H9 (cell line): Measurements from ENCODE around the gene C1QA. TPM values are rescaled to one million over a fixed set of nuclear protein-coding genes. Genes with fewer than 3 reads are reported as not detected.

ENCODE experiments used
- DNase-seq: peaks from one replicate; pipeline ENCODE4 v3.0.0-alpha.2; 2017
- H2AFZ ChIP-seq: one replicate; pipeline ENCODE4 v1.6.1; 2013; ENCODE audit warnings: mild to moderate bottlenecking, low read length, control low read depth, moderate library complexity
- H2AK5ac ChIP-seq: 2 replicates; pipeline ENCODE4 v1.6.1; 2013; ENCODE audit warnings: low read length, control low read depth, mixed read lengths; ENCODE audit not compliant: insufficient read length
- H2BK120ac ChIP-seq: one replicate; pipeline ENCODE4 v1.6.1; 2013; ENCODE audit warnings: low read depth, mild to moderate bottlenecking, low read length, control low read depth, inconsistent platforms; ENCODE audit not compliant: poor library complexity, severe bottlenecking
- H2BK12ac ChIP-seq: 2 replicates; pipeline ENCODE4 v1.6.1; 2013; ENCODE audit warnings: low read length, control low read depth, mixed read lengths, low read depth; ENCODE audit not compliant: insufficient read length
- H2BK15ac ChIP-seq: 2 replicates; pipeline ENCODE4 v1.6.1; 2013; ENCODE audit warnings: low read depth, low read length, control low read depth
- H2BK20ac ChIP-seq: one replicate; pipeline ENCODE4 v1.6.1; 2013; ENCODE audit warnings: low read depth, mild to moderate bottlenecking, low read length, control low read depth, inconsistent platforms; ENCODE audit not compliant: poor library complexity, severe bottlenecking
- H2BK5ac ChIP-seq: 2 replicates; pipeline ENCODE4 v1.6.1; 2013; ENCODE audit warnings: low read length, control low read depth, mixed read lengths; ENCODE audit not compliant: insufficient read length
- H3K14ac ChIP-seq: 2 replicates; pipeline ENCODE4 v1.6.1; 2013; ENCODE audit warnings: low read length, control low read depth; ENCODE audit not compliant: insufficient read depth
- H3K18ac ChIP-seq: 2 replicates; pipeline ENCODE4 v1.6.1; 2013; ENCODE audit warnings: low read depth, mild to moderate bottlenecking, mixed read lengths, low read length, control low read depth; ENCODE audit not compliant: insufficient read length
- H3K23ac ChIP-seq: 2 replicates; pipeline ENCODE4 v1.6.1; 2013; ENCODE audit warnings: low read length, control low read depth, mixed read lengths, low read depth; ENCODE audit not compliant: insufficient read length
- H3K23me2 ChIP-seq: 2 replicates; pipeline ENCODE4 v1.6.1; 2013; ENCODE audit warnings: low read depth, mild to moderate bottlenecking, mixed read lengths, low read length, control low read depth; ENCODE audit not compliant: insufficient read length, poor library complexity, severe bottlenecking
- H3K27ac ChIP-seq: 2 replicates; pipeline ENCODE4 v1.5.1; 2013; ENCODE audit warnings: low read length, control low read depth, mixed read lengths, low read depth; ENCODE audit not compliant: insufficient read length
- H3K27me3 ChIP-seq: 2 replicates; pipeline ENCODE4 v1.6.1; 2013; ENCODE audit warnings: low read length, control low read depth, inconsistent platforms; ENCODE audit not compliant: insufficient read depth
- H3K4ac ChIP-seq: 2 replicates; pipeline ENCODE4 v1.6.1; 2013; ENCODE audit warnings: low read depth, mild to moderate bottlenecking, control low read depth, inconsistent platforms, low read length, moderate library complexity
- H3K4me1 ChIP-seq: 2 replicates; pipeline ENCODE4 v1.6.1; 2013; ENCODE audit warnings: low read length, control low read depth, inconsistent platforms; ENCODE audit not compliant: insufficient read depth
- H3K4me2 ChIP-seq: 2 replicates; pipeline ENCODE4 v1.6.1; 2013; ENCODE audit warnings: low read length, control low read depth, mixed read lengths; ENCODE audit not compliant: insufficient read length, insufficient read depth
- H3K56ac ChIP-seq: 2 replicates; pipeline ENCODE4 v1.6.1; 2013; ENCODE audit warnings: low read depth, mild to moderate bottlenecking, mixed read lengths, low read length, control low read depth; ENCODE audit not compliant: insufficient read length
- H3K79me1 ChIP-seq: 2 replicates; pipeline ENCODE4 v1.6.1; 2013; ENCODE audit warnings: low read depth, mild to moderate bottlenecking, moderate library complexity, low read length, control low read depth, inconsistent platforms; ENCODE audit not compliant: insufficient read depth, poor library complexity, severe bottlenecking
- H3K79me2 ChIP-seq: 2 replicates; pipeline ENCODE4 v1.6.1; 2013; ENCODE audit warnings: low read length, control low read depth, inconsistent platforms; ENCODE audit not compliant: insufficient read depth
- H3K9ac ChIP-seq: 2 replicates; pipeline ENCODE4 v1.6.1; 2013; ENCODE audit warnings: low read length, control low read depth, mixed read lengths; ENCODE audit not compliant: insufficient read length; ENCODE audit errors: extremely low read depth
- H3K9me3 ChIP-seq: one replicate; pipeline ENCODE4 v1.6.1; 2013; ENCODE audit warnings: low read depth, low read length, inconsistent platforms; ENCODE audit not compliant: control insufficient read depth
- H3T11ph ChIP-seq: one replicate; pipeline ENCODE4 v1.6.1; 2013; ENCODE audit warnings: mild to moderate bottlenecking, low read length, control low read depth, inconsistent platforms
- H4K20me1 ChIP-seq: one replicate; pipeline ENCODE4 v1.6.1; 2013; ENCODE audit not compliant: control insufficient read depth, insufficient read length, insufficient read depth
- H4K5ac ChIP-seq: 2 replicates; pipeline ENCODE4 v1.6.1; 2013; ENCODE audit warnings: low read depth, mild to moderate bottlenecking, mixed read lengths, low read length, control low read depth; ENCODE audit not compliant: insufficient read length
- H4K8ac ChIP-seq: replicated peaks from 2 replicates; pipeline ENCODE4 v1.6.1; 2013; ENCODE audit warnings: low read length, control low read depth, mixed read lengths, low read depth; ENCODE audit not compliant: insufficient read length
- H4K91ac ChIP-seq: 2 replicates; pipeline ENCODE4 v1.6.1; 2013; ENCODE audit warnings: low read depth, mild to moderate bottlenecking, moderate library complexity, mixed read lengths, low read length, control low read depth; ENCODE audit not compliant: insufficient read length
- H3K27ac Mint-ChIP-seq, 3 experiments: 2 replicates in 2 of 3; 3 replicates in 1 of 3; pipeline ENCODE4 v1.8.0; 2020 to 2021; ENCODE audit warnings: mixed read lengths in 3 of 3, mild to moderate bottlenecking in 1 of 3, moderate library complexity in 1 of 3
- H3K27me3 Mint-ChIP-seq: 2 replicates; pipeline ENCODE4 v1.8.0; 2021; ENCODE audit warnings: low read depth, mild to moderate bottlenecking, moderate library complexity, mixed read lengths
- H3K36me3 Mint-ChIP-seq, 3 experiments: 2 replicates in 2 of 3; 3 replicates in 1 of 3; pipeline ENCODE4 v1.8.0; 2020 to 2021; ENCODE audit warnings: low read depth in 3 of 3, mixed read lengths in 3 of 3; ENCODE audit not compliant: insufficient read depth in 1 of 3
- H3K4me1 Mint-ChIP-seq, 2 experiments: 2 replicates each; pipeline ENCODE4 v1.8.0; 2020; ENCODE audit warnings: mixed read lengths in 2 of 2
- H3K4me3 Mint-ChIP-seq, 2 experiments: 2 replicates in 1 of 2; 3 replicates in 1 of 2; pipeline ENCODE4 v1.8.0; 2020 to 2021; ENCODE audit warnings: mild to moderate bottlenecking in 2 of 2, mixed read lengths in 2 of 2, moderate library complexity in 1 of 2
- H3K9me3 Mint-ChIP-seq, 2 experiments: 2 replicates in 1 of 2; 3 replicates in 1 of 2; pipeline ENCODE4 v1.8.0; 2020; ENCODE audit warnings: mild to moderate bottlenecking in 2 of 2, mixed read lengths in 2 of 2, moderate library complexity in 1 of 2
- WGBS: extraction: QIAGEN DNeasy Blood & Tissue Kit; methylation state at CpG from one replicate; pipeline ENCODE4 v1.1.7; 2013; ENCODE audit warnings: missing lambda C conversion rate, low lambda C conversion rate, mixed read lengths; ENCODE audit not compliant: insufficient read length; ENCODE audit errors: extremely low coverage; 5-methylcytosine and 5-hydroxymethylcytosine counted together
- total RNA-seq: library from RNA; stranded (reverse); gene quantifications from 2 replicates; pipeline ENCODE4 v1.2.1, GENCODE V29; 2021
- TF ChIP-seq, protein P1 (sequence below): fragments of 200-600 bp; sonication (generic); conservative IDR thresholded peaks from 3 replicates; pipeline ENCODE4 v1.8.0; 2021; ENCODE audit warnings: antibody characterized with exemption, mild to moderate bottlenecking

The C1QA gene
- total RNA-seq, 1 experiment from 2014 or later: not detected

DNA sequence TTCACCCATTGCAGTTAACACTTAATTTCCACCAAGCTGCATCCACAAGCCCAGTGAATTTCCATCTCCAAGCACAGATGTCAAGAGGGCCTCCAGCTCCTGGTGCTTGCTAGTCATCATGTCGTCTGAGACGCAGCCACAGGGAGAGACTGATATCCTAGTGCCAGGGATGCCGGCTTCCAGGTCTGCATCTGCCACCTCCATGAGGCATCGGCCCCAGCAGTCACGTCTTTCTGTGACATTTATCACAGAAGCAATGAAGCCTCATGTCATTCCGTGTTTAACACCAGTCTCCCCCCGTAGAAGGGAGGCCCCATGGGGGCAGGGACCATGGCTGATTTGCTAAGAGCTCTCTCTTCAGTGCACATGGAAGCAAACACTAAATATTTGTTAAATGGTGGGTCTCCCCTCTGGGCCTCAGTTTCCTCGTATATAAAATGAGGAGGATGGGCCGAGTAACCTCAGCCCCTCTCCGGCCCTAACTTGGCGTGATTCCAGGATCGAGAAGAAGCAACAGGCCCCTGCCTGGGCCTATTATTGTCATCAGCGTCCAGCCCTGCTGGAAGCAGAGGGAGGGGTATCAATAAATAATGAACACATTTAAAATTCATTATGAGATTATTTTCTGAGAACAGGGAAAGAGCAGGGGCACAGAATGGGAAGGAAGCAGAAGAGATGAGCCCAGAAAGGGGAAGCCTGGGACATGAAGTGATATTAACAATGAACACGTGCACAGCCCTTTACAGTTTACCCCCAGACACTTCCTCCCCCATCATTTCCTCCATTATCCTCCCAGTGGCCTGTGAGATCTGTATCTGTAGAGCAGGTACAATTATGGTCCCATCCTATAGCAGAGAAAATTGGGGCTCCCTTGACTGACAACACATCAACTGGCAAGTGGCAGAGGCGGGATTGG is 15.8 kb downstream of the C1QA start:
- Histone ChIP-seq H2BK20ac (no peak overlapping the region), H4K5ac (no peak overlapping the region), H3K4me1 (no peaks in the 10 kb centered on the region), H4K20me1 (no peaks in the 10 kb centered on the region), H3K9ac (no peak overlapping the region), H3T11ph (no peak overlapping the region), H4K91ac (no peak overlapping the region), H3K4me2 (no peak overlapping the region), H2AK5ac (no peak overlapping the region), H3K79me1 (no peaks in the 10 kb centered on the region), H2BK5ac (no peak overlapping the region), H3K79me2 (no peaks in the 10 kb centered on the region), H3K14ac (no peak overlapping the region), H4K8ac (no peak overlapping the region), H2BK12ac (no peak overlapping the region), H3K23me2 (no peaks in the 10 kb centered on the region), H3K9me3 (no peaks in the 10 kb centered on the region), H3K18ac (no peak overlapping the region), H3K27me3 (no peaks in the 10 kb centered on the region), H2BK120ac (no peak overlapping the region), H3K56ac (no peak overlapping the region), H3K4ac (no peak overlapping the region), H2AFZ (no peak overlapping the region), H2BK15ac (no peak overlapping the region), H3K27ac (no peak overlapping the region), H3K23ac (no peak overlapping the region)
- no peak overlapping the region for H3K27ac Mint-ChIP-seq
- H3K36me3 Mint-ChIP-seq: no peaks in the 10 kb centered on the region
- H3K4me3 Mint-ChIP-seq: no peak overlapping the region
- no CpG with 5 or more reads among the region's 15 CpGs for WGBS
- no peak for DNase-seq
- H3K9me3 Mint-ChIP-seq: no peaks in the 10 kb centered on the region
- H3K4me1 Mint-ChIP-seq: peaks cover 0 to 7% of the 10 kb centered on the region in 2 experiments; a peak in 2 of 4 replicates
- H3K27me3 Mint-ChIP-seq: peaks cover 20% of the 10 kb centered on the region
- TF ChIP-seq, protein P1, sequence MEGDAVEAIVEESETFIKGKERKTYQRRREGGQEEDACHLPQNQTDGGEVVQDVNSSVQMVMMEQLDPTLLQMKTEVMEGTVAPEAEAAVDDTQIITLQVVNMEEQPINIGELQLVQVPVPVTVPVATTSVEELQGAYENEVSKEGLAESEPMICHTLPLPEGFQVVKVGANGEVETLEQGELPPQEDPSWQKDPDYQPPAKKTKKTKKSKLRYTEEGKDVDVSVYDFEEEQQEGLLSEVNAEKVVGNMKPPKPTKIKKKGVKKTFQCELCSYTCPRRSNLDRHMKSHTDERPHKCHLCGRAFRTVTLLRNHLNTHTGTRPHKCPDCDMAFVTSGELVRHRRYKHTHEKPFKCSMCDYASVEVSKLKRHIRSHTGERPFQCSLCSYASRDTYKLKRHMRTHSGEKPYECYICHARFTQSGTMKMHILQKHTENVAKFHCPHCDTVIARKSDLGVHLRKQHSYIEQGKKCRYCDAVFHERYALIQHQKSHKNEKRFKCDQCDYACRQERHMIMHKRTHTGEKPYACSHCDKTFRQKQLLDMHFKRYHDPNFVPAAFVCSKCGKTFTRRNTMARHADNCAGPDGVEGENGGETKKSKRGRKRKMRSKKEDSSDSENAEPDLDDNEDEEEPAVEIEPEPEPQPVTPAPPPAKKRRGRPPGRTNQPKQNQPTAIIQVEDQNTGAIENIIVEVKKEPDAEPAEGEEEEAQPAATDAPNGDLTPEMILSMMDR: no peak
